PC-9 (cell line): Measurements from ENCODE around the gene NCKAP1.

Experiments used
- EZH2 ChIP-seq: fragments of 200-600 bp; sonication (generic); IDR thresholded peaks from 2 replicates; pipeline ENCODE4 v1.8.0; 2017; ENCODE audit warnings: antibody characterized with exemption, low read depth
- TF ChIP-seq, protein P1 (sequence below): fragments of 200-600 bp; sonication (generic); conservative IDR thresholded peaks from 2 replicates; pipeline ENCODE4 v1.6.1; 2017; ENCODE audit warnings: mixed run types, antibody characterized with exemption, mild to moderate bottlenecking, moderate library complexity

GRCh38 chr2:183019718-183020442 lies 18.4 kb downstream of the NCKAP1 start:
- TF ChIP-seq, protein P1, sequence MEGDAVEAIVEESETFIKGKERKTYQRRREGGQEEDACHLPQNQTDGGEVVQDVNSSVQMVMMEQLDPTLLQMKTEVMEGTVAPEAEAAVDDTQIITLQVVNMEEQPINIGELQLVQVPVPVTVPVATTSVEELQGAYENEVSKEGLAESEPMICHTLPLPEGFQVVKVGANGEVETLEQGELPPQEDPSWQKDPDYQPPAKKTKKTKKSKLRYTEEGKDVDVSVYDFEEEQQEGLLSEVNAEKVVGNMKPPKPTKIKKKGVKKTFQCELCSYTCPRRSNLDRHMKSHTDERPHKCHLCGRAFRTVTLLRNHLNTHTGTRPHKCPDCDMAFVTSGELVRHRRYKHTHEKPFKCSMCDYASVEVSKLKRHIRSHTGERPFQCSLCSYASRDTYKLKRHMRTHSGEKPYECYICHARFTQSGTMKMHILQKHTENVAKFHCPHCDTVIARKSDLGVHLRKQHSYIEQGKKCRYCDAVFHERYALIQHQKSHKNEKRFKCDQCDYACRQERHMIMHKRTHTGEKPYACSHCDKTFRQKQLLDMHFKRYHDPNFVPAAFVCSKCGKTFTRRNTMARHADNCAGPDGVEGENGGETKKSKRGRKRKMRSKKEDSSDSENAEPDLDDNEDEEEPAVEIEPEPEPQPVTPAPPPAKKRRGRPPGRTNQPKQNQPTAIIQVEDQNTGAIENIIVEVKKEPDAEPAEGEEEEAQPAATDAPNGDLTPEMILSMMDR: no peak
- no peak for TF ChIP-seq EZH2
